ENCODE results near the gene DCAKD. TPM values are rescaled to one million over a fixed set of nuclear protein-coding genes. Genes with fewer than 3 reads are reported as not detected.

The DCAKD gene, protein sequence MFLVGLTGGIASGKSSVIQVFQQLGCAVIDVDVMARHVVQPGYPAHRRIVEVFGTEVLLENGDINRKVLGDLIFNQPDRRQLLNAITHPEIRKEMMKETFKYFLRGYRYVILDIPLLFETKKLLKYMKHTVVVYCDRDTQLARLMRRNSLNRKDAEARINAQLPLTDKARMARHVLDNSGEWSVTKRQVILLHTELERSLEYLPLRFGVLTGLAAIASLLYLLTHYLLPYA
- 65.4 TPM for total RNA-seq

GRCh38 chr17:45051060-45051719, at the start of gene DCAKD:
TSS of gene DCAKD (minus strand) at chr17:45051632. CDS start at chr17:45034885, 16,747 bp downstream.

DNA sequence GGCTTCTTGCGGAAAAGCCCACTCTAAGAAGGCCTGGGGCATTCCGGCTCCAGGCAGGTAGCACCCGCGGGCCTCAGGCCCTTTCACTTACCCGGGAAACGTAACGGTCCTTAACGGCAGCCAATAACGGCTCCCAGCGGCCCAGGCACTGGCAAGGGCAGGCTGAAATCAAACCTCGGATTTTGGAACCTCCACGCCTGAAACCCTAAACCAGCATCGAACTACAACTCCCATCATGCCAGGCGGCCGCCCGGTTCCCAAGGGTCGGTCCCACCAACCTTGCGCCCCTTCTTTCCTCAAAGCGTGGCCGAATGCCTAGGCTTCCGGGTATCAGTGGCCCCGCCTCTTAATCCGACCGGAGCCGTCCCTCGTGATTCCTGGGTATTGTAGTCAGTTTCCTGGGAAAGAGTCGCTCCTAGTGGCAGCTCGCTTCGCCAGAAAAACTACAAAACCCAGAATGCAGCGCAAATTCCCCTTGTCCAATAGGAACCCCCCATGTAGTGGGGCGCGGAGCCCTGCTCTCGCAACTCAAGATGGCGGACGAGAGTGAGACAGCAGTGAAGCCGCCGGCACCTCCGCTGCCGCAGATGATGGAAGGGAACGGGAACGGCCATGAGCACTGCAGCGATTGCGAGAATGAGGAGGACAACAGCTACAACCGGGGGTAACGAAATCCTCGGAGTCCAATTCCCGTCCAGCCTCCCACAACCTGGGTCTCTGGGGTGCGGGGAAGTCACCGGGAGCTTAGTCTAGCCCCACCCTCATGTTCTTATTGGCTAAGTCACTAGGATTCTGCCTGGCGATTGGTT, 9.6 kb upstream of the DCAKD start, which contains the start of gene NMT1:
TSS of gene NMT1 (plus strand) at position 521 of the 809 bp plus-strand sequence. CDS start at position 534, 13 bp downstream.

Small RNAs within 50 kb of the gene (small RNA-seq; reads per million reads assigned to genes)
- gene AC015936.2 (ENCODE audit: low replicate concordance): not detected
- not detected for gene RF00019 (ENCODE audit: low replicate concordance)

Other genes with a start within 250 kb of the DCAKD start
- 109 TPM for gene GJC1, start 221.3 kb downstream of the DCAKD start, total RNA-seq
- gene HIGD1B, start 203.7 kb downstream of the DCAKD start, total RNA-seq: 1.3 TPM
- gene EFTUD2, start 152.2 kb downstream of the DCAKD start, total RNA-seq: 128 TPM
- 365 TPM for gene GFAP, start 136.1 kb downstream of the DCAKD start, total RNA-seq
- gene KIF18B, start 103.9 kb downstream of the DCAKD start, total RNA-seq: 2.2 TPM
- gene C1QL1, start 83.3 kb downstream of the DCAKD start, total RNA-seq: 2.2 TPM
- gene NMT1, start 9.7 kb upstream of the DCAKD start, total RNA-seq: 91.7 TPM
- gene PLCD3, start 80.9 kb upstream of the DCAKD start, total RNA-seq: 3.8 TPM
- gene ACBD4, start 84.1 kb upstream of the DCAKD start, total RNA-seq: 3.4 TPM
- 7.2 TPM for gene HEXIM1, start 96.8 kb upstream of the DCAKD start, total RNA-seq
- 7.5 TPM for gene HEXIM2, start 110.2 kb upstream of the DCAKD start, total RNA-seq
- 7.5 TPM for gene FMNL1, start 170.3 kb upstream of the DCAKD start, total RNA-seq
- not detected for gene SPATA32, start 210.5 kb upstream of the DCAKD start, total RNA-seq